Adrenal gland (tissue), 12 donors: ENCODE results near the gene HBQ1. TPM values are rescaled to one million over a fixed set of nuclear protein-coding genes. Genes with fewer than 3 reads are reported as not detected.
A peak's percentile ranks its signal among the peaks of the same experiment; 100 is the strongest.
"Not testable (repeated sequence)": the region's sequence is repeated elsewhere in the genome, so short reads cannot be mapped to it uniquely, and the experiment has no call there.

ENCODE experiments used
- DNase-seq, 7 donors: peaks; one replicate each; pipeline ENCODE4 v3.0.0-alpha.2; 2019 to 2020
- H3K27ac ChIP-seq, 5 donors: fragments of 200-600 bp; sonication (generic) in 4 of 5; 1 replicate in 3 of 5; 2 replicates in 2 of 5; pipeline versions ENCODE4 v1.5.1 to v1.8.0; 2016 to 2020; ENCODE audit warnings: mild to moderate bottlenecking in 1 of 5
- H3K27me3 ChIP-seq: fragments of 200-600 bp; 2 replicates; pipeline ENCODE4 v1.8.0; 2021
- H3K36me3 ChIP-seq, 2 donors: fragments of 200-600 bp; replicated peaks in 1 of 2; 1 replicate in 1 of 2; 2 replicates in 1 of 2; pipeline versions ENCODE4 v1.5.1 to v1.8.0; 2018 to 2022
- H3K4me1 ChIP-seq, 2 donors: fragments of 200-600 bp; replicated peaks in 1 of 2; 1 replicate in 1 of 2; 2 replicates in 1 of 2; pipeline versions ENCODE4 v1.5.1 to v1.8.0; 2018 to 2021
- H3K4me3 ChIP-seq, 4 donors: fragments of 200-600 bp; sonication (generic) in 3 of 4; one replicate each; pipeline ENCODE4 v1.5.1; 2016 to 2018
- H3K9me3 ChIP-seq, 3 donors: fragments of 200-600 bp; sonication (generic) in 1 of 3; replicated peaks in 1 of 3; 1 replicate in 2 of 3; 2 replicates in 1 of 3; pipeline versions ENCODE4 v1.5.1 to v1.8.0; 2016 to 2021
- POLR2A ChIP-seq, 2 donors: fragments of 450-650 bp; IDR thresholded peaks; one replicate each; pipeline ENCODE4 v1.6.1; 2017; ENCODE audit warnings: antibody characterized with exemption in 2 of 2, mild to moderate bottlenecking in 2 of 2, moderate library complexity in 1 of 2
- WGBS, 4 donors: extraction: QIAGEN DNeasy Blood & Tissue Kit in 2 of 4; methylation state at CpG; one replicate each; pipeline versions ENCODE4 v1.1.5 to v1.1.7; 2013 to 2017; 5-methylcytosine and 5-hydroxymethylcytosine counted together
- intact Hi-C, 2 donors: fragments of 100-400 bp; cut with DNase I; formaldehyde crosslinking; loops; one replicate each; pipeline versions ENCODE4 v1.14.1 to v1.15.0; 2022 to 2023
- polyA plus RNA-seq, 3 donors: library from polyadenylated mRNA; stranded (reverse); fragments of 200-250 nt in 2 of 3; fragments of 350-450 nt in 1 of 3; fragmentation: Illumina TruSeq in 1 of 3; extraction: RNeasy Lipid Tissue Mini Kit (QIAGEN cat#74804) in 1 of 3; gene quantifications; one replicate each; pipeline ENCODE4 v1.2.3, GENCODE V29; 2013 to 2014
- total RNA-seq, 9 donors: library from RNA; depleted of rRNA in 4 of 9; stranded (reverse); fragments of >200 nt in 4 of 9; fragments of 120-200 nt in 1 of 9; fragmentation: NEBNext Ultra II Directional in 1 of 9; extraction: Animal tissue kit (Norgen Biotek cat#: 25700) in 1 of 9; gene quantifications; one replicate each; pipeline versions ENCODE4 v1.1.0 to v1.2.4, GENCODE V29; 2013 to 2023
- TF ChIP-seq, protein P1 (sequence below), 6 experiments: fragments of 450-650 bp in 4 of 6; fragments of 200-600 bp in 2 of 6; sonication (generic) in 1 of 6; IDR thresholded peaks; 1 replicate in 5 of 6; 2 replicates in 1 of 6; pipeline versions ENCODE4 v1.5.1 to v1.8.0; 2016 to 2021; ENCODE audit warnings: antibody characterized with exemption in 6 of 6, mild to moderate bottlenecking in 2 of 6, moderate library complexity in 1 of 6
- donor health status: healthy with polysubstance abuse.
- donor health status: Bipolar disorder and iron deficiency.
- donor health status: DM: yes; HTN: yes; CAD: no.
- donor health status: DM: no; HTN: no; CAD: no.
- donor health status: DM: no; HTN: no; CAD: no.
- donor health status: DM: yes; HTN: yes; CAD: no.

Gene HBQ1
- total and polyA plus RNA-seq, 12 donors = 0.44 to 6.0 (median 1.9) TPM; not detected in 9

DNA sequence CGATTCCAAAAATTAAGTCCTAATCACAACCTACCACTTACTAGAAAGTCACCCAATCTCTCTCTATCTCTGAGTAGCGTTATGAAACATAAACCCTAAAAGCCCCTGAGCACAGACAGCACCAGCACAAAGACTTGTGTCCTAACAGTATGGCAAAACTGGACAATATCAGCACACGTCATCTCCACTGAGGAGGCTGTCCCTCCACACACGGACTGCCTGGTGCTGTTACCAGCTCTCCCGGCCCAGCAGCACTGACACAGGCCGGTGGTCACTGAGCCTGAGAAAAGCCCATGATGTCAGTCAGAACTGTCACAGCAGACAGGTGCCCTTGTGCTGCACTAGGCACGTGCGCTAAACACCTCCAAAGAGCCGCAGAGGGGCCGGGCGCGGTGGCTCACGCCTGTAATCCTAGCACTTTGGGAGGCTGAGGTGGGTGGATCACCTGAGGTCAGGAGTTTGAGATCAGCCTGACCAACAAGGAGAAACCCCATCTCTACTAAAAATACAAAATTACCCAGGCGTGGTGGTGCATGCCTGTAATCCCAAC is 31.4 kb downstream of the HBQ1 start:
- H3K27ac ChIP-seq, intact Hi-C loops, DNase-seq, H3K4me1 ChIP-seq, H3K9me3 ChIP-seq, H3K27me3 ChIP-seq, H3K4me3 ChIP-seq: not testable (repeated sequence)
- 87 to 96% (median 92%) methylated on average over 11 to 14 of the region's 14 CpGs for WGBS, 4 donors
- peaks cover 0 to 80% of the 10 kb centered on the region in 2 donors for H3K36me3 ChIP-seq

DNA sequence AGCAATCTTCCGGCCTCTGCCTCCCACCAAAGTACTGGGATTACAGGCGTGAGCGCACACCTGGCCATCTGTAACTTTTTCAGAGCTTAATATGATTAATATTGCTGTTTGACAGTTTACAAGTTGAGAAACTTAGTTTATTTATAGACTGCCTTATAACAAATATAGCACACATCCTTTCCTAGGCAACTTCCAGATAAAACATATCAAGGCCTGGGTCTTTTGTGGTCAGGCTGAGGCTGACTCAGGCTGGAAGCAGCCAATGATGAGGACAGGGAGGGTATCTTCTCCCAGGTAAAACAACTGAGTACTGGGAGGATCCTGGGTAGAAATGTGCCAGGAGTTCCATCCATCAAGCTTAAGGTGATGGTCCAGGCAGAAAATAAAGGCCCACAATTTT is 32.7 kb downstream of the HBQ1 start:
- 89 to 95% (median 93%) methylated on average over 3 of the region's 3 CpGs for WGBS, 4 donors
- intact Hi-C loops = no loop called here
- Histone ChIP-seq H3K9me3 (no peaks in the 10 kb centered on the region), H3K27ac (peak overlapping the region in 1 of 5 donors; percentile 26), H3K36me3 (peaks cover 0 to 81% of the 10 kb centered on the region in 2 donors), H3K4me1 (peaks cover 0 to 7% of the 10 kb centered on the region in 2 donors), H3K4me3 (no peak overlapping the region), H3K27me3 (no peaks in the 10 kb centered on the region)
- no peak for DNase-seq
- TF ChIP-seq POLR2A (IDR thresholded peaks at IDR 0.05) = no peak
- TF ChIP-seq, protein P1, sequence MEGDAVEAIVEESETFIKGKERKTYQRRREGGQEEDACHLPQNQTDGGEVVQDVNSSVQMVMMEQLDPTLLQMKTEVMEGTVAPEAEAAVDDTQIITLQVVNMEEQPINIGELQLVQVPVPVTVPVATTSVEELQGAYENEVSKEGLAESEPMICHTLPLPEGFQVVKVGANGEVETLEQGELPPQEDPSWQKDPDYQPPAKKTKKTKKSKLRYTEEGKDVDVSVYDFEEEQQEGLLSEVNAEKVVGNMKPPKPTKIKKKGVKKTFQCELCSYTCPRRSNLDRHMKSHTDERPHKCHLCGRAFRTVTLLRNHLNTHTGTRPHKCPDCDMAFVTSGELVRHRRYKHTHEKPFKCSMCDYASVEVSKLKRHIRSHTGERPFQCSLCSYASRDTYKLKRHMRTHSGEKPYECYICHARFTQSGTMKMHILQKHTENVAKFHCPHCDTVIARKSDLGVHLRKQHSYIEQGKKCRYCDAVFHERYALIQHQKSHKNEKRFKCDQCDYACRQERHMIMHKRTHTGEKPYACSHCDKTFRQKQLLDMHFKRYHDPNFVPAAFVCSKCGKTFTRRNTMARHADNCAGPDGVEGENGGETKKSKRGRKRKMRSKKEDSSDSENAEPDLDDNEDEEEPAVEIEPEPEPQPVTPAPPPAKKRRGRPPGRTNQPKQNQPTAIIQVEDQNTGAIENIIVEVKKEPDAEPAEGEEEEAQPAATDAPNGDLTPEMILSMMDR (IDR thresholded peaks at IDR 0.05) = no peak

DNA sequence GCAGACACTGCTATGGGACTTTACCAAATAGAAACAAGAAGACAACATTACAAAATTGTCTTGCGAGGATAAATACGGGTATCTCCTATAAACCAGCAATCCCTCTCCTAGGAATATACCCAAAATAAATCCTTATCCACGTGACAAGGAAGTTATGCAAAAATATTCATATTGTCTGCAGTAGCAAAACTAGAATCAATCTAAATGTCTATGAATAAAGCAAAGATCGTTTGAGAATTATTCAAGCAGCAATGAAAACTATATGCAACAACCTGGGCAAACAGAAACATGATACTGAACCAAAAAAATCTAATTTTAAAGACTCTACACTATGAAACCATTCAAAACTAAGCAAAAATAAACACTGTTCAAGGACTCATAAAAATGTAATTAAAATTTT is 39.8 kb downstream of the HBQ1 start:
- no peak overlapping the region for H3K27ac ChIP-seq
- no peak for TF ChIP-seq POLR2A (IDR thresholded peaks at IDR 0.05)
- TF ChIP-seq, protein P1 (IDR thresholded peaks at IDR 0.05) = no peak
- intact Hi-C loops = no loop called here
- no peaks in the 10 kb centered on the region for H3K9me3 ChIP-seq
- H3K36me3 ChIP-seq = peaks cover 0 to 94% of the 10 kb centered on the region in 2 donors
- DNase-seq = no peak
- no peaks in the 10 kb centered on the region for H3K27me3 ChIP-seq
- 69 to 82% (median 76%) methylated on average over 4 of the region's 4 CpGs for WGBS, 4 donors
- H3K4me3 ChIP-seq = no peak overlapping the region
- peaks cover 0 to 6% of the 10 kb centered on the region in 2 donors for H3K4me1 ChIP-seq

DNA sequence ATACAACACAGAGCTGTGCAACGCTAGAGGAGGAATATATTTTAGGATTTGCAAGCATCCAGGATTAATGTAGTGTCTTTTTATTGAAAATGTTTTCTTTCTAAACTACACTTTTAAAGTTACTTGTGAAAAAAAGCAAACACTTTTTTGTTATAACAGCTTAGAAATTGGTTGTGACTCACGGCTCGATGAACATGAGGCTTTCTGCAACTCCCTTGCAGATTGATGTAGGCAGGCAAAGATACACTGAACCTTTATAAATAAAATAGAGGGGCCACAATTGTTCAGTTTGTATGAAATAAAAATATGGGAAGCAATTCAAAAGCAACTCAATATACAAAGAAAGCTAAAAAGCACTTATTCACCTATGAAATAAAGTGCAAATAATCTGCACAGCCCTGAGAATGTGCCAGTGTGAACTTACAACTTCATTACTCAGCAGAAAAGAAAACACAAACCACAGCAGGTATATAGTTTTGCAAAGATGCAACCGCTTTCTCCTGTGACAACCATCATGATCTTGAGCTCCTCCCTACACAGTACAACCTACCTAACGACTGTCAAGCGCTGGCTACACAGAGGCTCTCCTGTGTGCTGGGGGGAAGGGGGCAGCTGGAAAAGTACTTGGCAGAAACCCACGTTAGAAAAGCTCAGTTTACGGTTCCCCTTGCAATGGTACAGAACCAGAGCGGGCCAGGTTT is 48.0 kb downstream of the HBQ1 start:
- H3K27ac ChIP-seq = peak overlapping the region; percentile 93 to 99 (median 97)
- DNase-seq = peak in 1 of 7 donors; percentile 25
- peak overlapping the region; percentile 49 to 79 (median 66) for H3K4me3 ChIP-seq
- intact Hi-C loops = no loop called here
- H3K9me3 ChIP-seq = no peaks in the 10 kb centered on the region
- H3K4me1 ChIP-seq = peaks cover 8 to 17% of the 10 kb centered on the region in 2 donors
- TF ChIP-seq, protein P1 (IDR thresholded peaks at IDR 0.05) = no peak
- no peak for TF ChIP-seq POLR2A (IDR thresholded peaks at IDR 0.05)
- WGBS, 4 donors = 15 to 23% (median 17%) methylated on average over 8 to 9 of the region's 9 CpGs
- H3K36me3 ChIP-seq = peaks cover 0 to 39% of the 10 kb centered on the region in 2 donors
- no peaks in the 10 kb centered on the region for H3K27me3 ChIP-seq
